ENCODE data around the gene SMYD3.

SMYD3 gene

GRCh38 chr1:246221485-246222255 is 285.4 kb downstream of the SMYD3 start:
- in situ Hi-C loops (cut with MboI; ENCODE audit: low sequenced_read_pairs): no loop called here

- in situ Hi-C loops (cut with MboI; ENCODE audit: low sequenced_read_pairs): no loop called here
These were observed 286.5 kb downstream of the SMYD3 start for GRCh38 chr1:246220495-246221065.

GRCh38 chr1:246219508-246220030 is 287.5 kb downstream of the SMYD3 start:
- in situ Hi-C loops (cut with MboI; ENCODE audit: low sequenced_read_pairs): no loop called here

DNA sequence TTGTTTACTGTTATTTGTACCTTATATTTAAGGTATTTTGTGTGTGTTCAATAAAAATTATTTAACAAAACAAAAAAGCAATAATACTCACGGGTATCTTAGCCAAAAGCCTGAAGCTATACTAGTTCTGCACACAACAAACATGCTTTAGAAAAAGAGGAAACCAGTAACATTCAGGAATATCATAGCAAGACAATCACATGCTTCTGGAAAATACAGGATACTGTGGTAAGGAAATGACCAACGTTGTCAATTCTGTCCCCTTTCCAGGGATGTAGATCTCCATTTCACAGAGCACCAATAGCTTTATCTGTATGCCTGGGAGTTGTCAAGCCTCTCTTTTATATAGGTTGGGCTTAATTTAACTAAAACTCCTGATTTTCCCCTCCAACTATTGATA is 288.4 kb downstream of the SMYD3 start:
- in situ Hi-C loops (cut with MboI; ENCODE audit: low sequenced_read_pairs): no loop called here

DNA sequence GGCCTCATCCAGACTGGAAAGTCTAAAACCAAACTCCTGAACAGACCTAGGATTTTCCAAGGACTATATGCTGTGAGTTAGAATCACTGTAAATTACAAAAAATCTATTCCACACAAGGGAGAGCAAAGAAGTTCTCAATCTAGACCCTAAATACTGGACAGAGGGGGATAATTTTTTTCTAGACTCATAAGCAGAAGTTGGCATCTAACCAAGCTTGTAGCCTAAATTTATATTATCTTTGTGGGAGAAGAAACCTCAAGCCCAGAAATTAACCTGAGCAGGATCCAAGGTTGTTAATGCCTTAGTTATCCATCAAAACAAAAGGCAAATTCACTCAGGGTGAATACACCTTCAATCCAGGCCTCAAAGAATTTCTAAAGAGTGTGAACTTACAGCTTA is 290.2 kb downstream of the SMYD3 start:
- in situ Hi-C loops (cut with MboI; ENCODE audit: low sequenced_read_pairs): no loop called here

DNA sequence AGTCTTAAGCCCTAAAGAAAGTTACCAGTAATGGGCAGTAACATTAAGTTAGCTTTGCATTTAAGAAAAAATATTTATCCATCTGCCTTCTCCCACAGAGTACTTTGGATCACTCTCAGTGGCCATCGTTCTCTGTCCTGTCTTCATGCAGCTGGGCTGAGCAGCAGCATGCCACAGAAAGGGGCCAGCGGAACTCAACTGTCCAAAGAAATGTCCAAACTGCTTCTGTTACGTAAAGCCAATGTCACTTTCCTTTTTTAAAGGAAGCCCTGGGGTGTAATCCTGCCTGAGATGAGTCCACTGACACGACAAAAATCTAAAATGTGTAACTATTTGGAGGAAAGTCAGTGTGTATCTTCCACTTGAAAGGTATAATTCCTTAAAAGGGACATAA is 291.6 kb downstream of the SMYD3 start:
- in situ Hi-C loops (cut with MboI; ENCODE audit: low sequenced_read_pairs): no loop called here

- in situ Hi-C loops (cut with MboI; ENCODE audit: low sequenced_read_pairs): no loop called here
These were observed 292.2 kb downstream of the SMYD3 start for GRCh38 chr1:246214708-246215509.

DNA sequence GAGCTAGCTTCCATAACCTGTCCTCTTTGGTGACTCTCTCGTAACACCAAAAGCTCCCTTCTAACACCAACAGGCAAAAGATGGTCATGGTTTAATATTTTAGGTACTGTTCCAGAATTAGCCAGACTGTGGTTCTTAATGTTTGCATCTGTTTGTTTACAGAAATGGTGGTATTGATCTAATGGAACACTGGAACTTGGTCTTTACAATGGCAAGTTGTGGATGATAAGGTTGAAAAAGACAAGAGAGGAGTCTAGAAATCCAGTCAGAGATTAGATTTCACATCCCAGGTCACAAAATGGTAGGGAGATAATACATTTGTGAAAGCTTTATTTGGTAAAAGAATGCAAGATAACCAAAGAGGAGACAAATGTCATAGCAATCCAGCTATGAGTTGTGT is 293.1 kb downstream of the SMYD3 start:
- in situ Hi-C loops (cut with MboI; ENCODE audit: low sequenced_read_pairs): no loop called here

- in situ Hi-C loops (cut with MboI; ENCODE audit: low sequenced_read_pairs): no loop called here
These were observed 293.6 kb downstream of the SMYD3 start for GRCh38 chr1:246213502-246213901.

- in situ Hi-C loops (cut with MboI; ENCODE audit: low sequenced_read_pairs): no loop called here
These were observed 294.0 kb downstream of the SMYD3 start for GRCh38 chr1:246213036-246213435.

- in situ Hi-C loops (cut with MboI; ENCODE audit: low sequenced_read_pairs): no loop called here
These were observed 295.1 kb downstream of the SMYD3 start for GRCh38 chr1:246212013-246212412.

GRCh38 chr1:246210756-246211155 is 296.3 kb downstream of the SMYD3 start:
- in situ Hi-C loops (cut with MboI; ENCODE audit: low sequenced_read_pairs): no loop called here

GRCh38 chr1:246208105-246208504 is 299.0 kb downstream of the SMYD3 start:
- in situ Hi-C loops (cut with MboI; ENCODE audit: low sequenced_read_pairs): no loop called here

DNA sequence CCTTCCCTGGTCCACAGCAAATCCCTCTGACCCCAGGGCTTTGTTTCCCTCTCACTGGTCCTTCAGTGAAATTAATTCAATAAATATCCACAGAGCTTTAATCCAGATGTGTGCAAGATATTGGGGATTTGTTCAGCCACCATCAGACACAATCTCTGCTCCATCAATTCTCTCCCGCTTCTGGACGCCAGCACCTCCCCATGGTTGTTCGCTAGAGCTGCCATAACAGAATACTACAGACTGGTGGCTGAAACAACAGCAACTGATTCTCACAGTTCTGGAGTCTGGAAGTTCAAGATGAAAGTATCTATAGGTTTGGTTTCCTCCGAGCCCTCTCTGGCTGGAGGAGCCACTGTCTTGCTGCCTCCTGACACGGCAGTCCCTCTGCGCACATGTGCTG is 303.9 kb downstream of the SMYD3 start:
- in situ Hi-C loops (cut with MboI; ENCODE audit: low sequenced_read_pairs): no loop called here

DNA sequence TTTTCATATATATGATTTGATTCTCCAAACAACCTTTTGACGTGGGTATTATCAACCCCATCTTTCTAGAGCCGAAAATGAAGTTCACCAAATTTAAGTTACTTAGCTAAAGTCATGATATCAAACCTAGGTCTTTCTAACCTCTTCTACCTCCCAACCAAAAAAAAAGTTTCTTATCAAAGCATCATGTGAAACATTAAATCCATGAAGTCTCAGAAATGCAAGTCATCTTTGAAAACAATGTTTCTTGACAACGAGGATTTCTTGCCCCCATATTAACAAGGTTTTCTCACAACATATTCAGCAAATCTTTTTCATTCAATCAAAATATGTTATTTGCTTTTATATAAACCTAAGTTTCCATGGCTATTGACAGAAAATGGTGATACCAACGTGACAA is 306.3 kb downstream of the SMYD3 start:
- in situ Hi-C loops (cut with MboI; ENCODE audit: low sequenced_read_pairs): no loop called here

DNA sequence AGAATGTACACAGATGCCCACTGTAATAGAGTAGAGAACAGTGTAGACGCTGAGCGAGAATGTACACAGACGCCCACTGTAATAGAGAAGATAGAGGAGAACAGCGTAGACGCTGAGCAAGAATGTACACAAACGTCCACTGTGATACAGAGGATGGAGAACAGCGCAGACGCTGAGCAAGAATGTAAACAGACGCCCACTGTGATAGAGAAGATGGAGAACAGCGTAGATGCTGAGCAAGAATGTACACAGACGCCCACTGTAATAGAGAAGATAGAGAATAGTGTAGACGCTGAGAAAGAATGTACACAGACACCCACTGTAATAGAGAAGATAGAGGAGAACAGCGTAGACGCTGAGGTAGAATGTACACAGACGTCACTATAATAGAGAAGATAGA is 306.9 kb downstream of the SMYD3 start:
- in situ Hi-C loops (cut with MboI; ENCODE audit: low sequenced_read_pairs): no loop called here

DNA sequence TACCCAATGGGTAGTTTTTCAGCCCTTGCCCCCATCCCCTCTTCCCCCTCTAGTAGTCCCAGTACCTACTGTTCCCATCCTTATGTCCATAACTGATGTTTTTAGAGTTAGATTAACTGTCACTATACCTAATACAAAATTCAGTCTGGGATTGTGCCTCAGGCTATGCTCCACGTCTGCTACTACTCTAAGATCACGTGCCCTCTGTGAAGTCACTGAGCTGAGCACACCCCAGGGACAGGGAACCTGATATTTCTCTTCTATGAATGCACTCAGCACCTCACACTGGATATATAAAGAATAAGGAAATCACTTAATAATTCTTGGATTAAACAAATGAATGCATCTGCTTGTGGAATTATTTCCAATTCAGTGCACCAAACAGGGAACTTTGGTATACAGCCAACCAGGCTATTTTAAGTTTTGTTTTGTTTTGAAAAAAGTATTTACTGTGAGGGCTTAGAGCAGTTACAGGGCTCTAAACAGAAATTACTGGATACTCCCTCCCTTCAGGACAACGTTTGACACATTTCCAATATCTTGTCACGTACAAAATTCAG is 307.9 kb downstream of the SMYD3 start:
- in situ Hi-C loops (cut with MboI; ENCODE audit: low sequenced_read_pairs): no loop called here

DNA sequence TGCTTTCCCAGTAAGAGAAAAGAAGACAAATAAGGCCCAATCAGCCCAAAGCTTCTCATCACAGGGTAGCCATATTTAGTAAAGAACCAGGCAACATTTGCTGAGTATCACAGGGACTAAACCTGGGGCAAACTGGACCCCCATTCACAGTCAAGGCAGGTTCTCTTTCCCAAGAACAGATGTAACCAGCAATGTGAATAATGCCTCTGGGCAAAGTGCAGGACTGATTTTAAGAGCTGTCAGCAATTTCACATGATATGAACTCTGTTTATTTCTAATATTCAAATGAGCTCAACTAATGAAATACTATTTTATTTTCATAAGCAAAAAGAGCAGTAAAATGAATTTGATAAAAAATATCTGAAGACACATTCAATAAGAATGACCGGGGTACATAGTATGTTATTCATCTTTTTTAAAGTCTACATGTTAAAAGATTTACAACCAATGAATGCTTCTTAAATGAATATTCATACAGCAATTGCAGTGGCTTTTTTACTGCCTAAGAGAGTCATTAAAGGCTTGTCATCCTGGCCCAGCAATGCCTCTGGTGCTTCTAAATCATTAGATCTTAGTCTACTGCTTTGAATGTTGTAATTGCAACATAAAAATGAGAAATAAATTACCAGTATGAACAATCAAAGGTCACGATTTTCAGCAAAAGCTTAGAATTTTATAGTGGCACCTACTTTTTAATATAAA is 308.8 kb downstream of the SMYD3 start:
- in situ Hi-C loops (cut with MboI; ENCODE audit: low sequenced_read_pairs): no loop called here

DNA sequence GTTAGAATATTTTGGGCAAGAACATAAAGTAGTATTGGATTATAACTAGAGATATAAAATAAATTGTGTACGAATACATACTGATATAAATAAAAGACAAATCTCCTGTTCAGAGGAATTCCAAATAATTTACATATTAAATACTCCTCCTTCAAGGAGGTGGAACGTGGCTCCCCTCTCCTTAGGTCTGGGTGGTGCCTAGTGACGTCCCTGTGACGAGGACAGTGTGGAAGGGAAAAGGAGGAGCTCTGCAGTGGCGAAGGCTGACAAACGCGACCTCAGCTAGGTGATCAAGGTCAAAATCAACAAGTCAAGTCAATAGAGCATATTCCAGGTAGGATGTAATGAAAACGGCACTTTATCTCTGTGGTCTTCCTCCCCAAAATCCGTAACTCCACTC is 310.0 kb downstream of the SMYD3 start:
- in situ Hi-C loops (cut with MboI; ENCODE audit: low sequenced_read_pairs): no loop called here

DNA sequence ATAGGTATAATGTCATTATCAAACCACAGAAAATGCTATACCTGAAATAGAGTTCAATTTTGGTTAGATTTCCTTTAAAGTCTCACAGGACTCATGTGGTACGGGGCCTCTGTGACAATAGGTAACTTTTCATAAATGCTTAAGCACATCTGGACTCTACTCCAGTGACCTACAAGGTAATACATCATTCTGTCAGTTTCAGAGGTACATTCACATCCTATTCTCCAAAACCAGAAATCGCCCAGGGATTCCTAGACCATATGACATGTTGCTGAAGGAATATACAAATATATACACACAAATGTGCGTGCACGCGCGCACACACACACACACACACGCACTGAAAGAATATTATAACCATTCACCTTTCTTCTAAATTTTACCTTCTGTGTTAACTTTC is 311.8 kb downstream of the SMYD3 start:
- in situ Hi-C loops (cut with MboI; ENCODE audit: low sequenced_read_pairs): no loop called here

- in situ Hi-C loops (cut with MboI; ENCODE audit: low sequenced_read_pairs): no loop called here
These were observed 313.5 kb downstream of the SMYD3 start for GRCh38 chr1:246193537-246193936.

All from HL-60/S4 (cell line).